Stimulated activated CD4-positive, alpha-beta T cell treated with anti-CD3 and anti-CD28 coated beads, Interleukin-15, amount 100 ng/mL, for 24 hours (primary cell): ENCODE measurements around the gene CDK5RAP1.
"Not testable (repeated sequence)": the region's sequence is repeated elsewhere in the genome, so short reads cannot be mapped to it uniquely, and the experiment has no call there.

Experiments
- DNase-seq: peaks from one replicate; pipeline ENCODE4 v3.0.0-alpha.2; 2020

The CDK5RAP1 gene

DNA sequence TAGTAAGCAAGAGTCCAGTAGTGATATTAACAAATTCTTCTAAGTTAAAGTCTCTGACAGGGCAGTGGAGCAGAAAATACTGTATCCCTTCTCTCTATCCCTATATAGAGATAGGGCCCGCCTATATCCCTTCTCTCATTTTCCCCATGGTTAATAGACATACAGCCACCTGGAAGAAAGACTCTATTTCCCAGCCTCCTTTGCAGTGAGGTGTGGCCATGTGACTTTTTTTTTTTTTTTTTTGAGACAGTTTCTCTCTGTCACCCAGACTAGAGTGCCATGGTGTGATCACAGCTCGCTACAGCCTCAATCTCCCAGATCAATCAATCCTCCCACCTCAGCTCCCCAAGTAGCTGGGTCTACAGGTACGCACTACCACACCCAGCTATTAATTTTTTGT lies 16.7 kb upstream of the CDK5RAP1 start:
- DNase-seq = no peak

DNA sequence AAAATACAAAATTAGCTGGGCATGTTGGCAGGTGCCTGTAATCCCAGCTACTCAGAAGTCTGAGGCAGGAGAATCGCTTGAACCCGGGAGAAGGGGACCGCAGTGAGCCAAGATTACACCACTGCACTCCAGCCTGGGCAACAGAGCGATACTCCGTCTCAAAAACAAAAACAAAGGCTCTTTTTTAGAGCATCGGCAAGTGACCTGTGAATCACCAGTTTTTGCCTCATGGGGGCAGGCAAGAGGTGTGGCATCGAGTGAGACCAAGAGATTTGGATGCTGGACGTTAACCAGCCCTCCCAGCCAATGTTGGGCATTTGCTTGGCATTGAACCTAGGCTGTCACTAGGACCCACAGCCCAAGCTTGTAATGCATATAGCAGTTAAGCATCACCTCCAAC lies 14.6 kb upstream of the CDK5RAP1 start:
- no peak for DNase-seq

DNA sequence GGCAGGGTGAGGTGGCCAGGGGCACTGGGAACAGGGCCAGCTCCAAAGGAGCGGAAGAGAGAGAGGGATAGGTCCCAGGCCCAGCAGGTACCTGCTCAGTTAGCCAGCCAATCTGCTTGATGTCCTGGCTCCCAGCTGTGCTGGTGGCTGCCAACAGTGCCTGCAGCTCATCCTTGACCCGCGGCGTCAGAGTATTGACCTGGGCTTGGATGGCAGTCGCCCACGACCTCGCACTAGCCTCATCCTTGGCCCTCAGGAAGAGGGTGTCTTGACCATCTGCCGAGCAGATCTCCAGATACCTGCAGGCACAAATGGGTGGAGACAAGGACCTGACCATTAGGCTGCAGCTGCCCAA lies 11.1 kb upstream of the CDK5RAP1 start:
- DNase-seq = no peak

DNA sequence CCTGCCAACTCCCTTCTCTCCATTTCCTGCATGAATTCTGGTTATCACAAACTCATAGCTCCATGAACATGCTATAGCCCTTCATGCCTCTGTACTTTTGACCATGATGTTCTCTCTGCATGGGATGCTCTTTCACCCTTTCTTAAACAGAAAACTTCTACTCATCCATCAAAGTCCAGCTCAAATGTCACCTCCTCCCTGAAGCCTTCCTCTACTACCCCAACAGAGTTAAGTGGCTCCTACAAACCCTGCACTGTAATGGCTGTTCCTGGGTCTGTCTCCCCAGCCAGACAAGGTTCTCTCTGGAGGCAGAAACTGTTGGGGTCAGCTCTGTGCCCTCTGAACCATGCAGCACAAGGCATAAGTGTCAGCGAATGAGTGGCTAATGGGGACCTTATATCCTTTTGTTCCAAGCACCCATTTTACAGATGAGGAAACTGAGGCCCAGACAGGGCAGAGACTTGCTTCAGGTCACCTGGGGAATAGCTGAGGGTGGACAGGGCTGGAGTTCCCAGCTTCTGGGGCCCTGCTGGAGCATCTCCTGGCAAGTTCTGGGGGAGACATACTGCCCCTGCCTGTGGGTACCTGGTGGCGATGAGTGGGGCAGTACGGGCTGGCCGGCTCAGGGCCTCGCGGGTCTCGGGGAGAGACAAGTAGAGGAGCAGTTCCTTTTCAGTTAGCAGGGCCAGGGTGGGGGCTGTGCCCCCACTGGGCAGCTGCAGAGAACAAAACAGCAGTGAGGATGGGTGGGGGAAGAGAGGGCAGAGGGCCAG lies 10.6 kb upstream of the CDK5RAP1 start:
- no peak for DNase-seq

DNA sequence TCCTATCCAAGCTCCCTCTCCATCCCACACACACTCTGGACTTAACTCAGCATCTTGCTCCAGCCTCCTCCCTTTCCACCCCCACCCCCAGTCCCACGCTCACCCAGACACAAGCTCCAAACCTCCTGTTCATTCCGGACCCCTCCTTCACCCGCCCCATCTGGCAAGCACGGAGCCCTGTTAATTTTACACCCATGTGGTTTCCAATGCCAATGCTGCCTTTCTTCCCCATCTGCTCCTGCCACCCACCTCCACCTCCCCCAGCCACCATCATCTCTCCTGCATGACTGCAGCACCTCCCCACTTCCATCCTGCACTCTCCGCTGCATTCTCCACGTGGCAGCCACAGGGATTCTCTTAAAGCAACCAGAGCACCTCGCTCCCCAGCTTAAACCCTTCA lies 9.9 kb upstream of the CDK5RAP1 start:
- no peak for DNase-seq

DNA sequence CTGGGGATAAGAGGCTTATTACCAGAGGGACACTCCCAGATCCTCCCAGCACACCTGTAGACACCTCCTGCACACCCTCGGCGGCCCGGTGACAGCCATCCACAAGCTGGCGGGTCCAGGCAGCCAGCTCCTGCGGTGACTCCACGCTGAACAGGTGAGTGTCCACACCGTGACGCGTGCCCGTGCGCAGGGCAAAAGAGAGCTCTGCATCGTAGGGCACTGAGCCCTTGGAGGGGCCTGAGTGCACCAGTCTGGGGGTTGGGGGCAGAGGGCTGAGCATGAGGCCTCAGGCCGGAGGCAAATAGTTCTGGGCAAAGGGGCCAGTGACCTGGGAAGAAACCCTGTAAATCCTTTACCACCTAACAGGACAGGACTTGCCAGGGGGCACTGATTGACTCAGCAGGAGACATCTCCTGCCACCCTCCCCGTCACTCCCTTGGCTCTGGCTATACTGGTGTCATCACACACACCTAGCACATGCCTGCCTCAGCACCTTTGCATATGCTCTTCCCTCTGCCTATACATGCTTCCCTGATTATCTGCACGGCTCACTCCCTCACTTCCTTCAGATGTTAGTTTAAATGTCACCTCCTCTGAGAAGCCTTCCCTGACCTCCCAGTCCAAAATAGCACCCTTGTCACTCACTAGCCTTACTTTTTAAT lies 8.9 kb upstream of the CDK5RAP1 start:
- no peak for DNase-seq

DNA sequence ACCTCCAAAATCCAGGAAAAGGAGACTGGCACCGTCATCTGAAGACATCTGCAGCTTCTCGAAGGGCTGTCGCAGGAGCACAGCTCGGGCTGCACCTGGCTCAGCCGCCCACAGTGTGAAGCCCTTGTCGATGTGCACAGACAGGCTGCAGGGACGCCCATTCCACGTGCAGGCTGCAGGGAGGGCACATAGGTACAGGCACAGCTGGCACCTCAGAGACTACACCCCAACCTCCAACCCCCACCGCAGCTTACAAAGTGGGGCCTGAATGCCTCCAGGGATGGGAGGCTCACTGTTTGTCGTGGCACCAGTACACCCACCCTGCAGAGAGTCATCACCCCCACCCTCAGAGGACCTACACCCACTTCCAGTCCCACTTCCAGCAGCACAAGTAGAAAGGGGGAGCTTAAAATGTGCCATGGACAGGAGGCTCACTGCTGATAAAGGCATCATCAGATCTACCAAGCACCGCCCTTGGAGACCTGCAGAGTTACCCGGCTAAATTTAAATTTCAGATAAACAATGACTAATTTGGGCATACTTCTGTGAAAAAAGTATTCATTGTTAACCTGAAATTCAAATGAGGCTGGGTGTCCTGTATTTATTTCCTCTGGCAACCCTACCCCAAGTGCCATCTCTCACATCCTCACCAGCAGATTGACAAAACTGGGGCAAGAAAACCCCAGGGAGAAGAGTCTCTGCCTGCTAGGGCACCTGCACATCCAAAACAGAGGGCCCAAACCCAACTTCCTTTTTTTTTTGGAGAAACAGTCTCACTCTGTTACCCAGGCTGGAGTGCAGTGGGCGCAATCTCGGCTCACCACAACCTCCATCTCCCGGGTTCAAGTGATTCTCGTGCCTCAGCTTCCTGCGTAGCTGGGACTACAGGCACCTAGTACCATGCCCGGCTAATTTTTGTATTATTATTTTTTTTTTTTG lies 7.7 kb upstream of the CDK5RAP1 start:
- no peak for DNase-seq

DNA sequence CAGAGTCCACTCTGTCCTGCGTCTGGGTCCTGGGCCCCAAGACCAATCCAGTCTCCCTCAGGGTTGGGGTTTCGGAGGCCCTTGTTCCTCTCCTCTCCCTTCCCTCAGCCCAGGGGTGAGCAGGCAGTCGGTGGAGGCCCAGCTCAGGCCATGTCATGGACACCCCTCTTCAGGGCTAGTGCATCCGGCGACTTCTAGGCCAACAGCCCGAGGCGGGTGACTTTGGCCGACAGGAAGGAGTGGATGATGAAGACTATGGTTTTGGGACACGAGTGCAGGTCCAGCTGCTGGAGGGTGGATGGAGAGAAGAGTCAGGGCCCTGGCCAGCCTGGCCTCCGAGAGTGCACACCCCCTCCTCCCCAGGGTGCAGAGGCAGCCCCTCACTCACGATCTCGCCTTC lies 7.0 kb upstream of the CDK5RAP1 start:
- no peak for DNase-seq

DNA sequence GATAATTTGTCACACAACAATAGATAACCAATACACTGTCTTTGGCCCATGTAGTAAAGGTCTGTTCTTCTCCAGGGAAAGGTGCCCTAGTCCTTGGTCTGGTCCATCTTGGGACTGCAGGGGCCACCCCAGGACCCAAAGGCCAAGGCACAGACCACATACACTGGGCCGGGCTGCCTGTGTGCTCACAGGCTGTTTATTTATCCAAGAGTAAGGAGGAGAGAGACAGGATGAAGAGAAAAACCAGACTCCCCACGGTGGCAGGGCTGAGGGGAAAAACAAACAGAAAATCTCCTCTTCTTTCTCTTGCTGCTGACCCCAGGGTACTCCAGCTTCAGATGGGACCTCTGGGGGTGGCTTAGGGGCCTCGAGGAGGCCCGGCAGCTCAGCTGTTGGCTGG lies 6.5 kb upstream of the CDK5RAP1 start:
- no peak for DNase-seq

DNA sequence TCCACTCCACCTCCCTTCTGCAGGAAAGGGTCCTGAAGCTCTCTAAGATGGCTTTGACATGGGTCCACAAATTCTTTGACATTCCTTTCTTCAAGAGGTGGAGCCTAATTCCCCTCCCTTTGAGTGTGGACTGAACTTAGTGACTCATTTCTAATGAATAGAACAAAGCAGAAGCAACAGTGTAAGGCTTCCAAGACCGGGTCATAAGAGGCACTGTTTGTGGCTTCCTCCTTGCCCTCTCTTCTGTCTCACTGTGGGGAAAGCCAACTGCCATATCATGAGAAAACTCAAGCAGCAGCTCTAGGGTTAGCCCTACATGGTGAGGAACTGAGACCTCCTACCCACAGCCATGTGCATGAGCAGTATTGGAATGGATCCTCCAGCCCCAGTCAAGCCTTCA lies 5.9 kb upstream of the CDK5RAP1 start:
- DNase-seq = no peak

DNA sequence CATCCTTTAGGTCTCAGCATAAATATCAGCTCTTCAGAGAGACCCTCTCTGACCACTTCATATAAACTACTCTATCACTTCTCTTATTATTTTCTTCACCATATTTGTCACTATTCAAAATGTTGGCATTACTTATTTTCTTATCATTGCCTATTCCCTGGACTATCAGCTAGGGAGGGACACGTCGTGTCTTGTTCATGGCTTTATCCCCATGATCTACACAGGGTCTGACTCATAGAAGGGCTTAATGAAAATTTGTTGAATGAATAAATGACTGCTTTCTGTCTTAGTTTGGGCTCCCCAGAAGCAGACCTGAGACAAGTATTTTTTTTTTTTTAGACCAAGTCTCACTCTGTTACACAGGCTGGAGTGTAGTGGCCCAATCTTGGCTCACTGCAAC lies 3.0 kb upstream of the CDK5RAP1 start:
- DNase-seq = no peak

DNA sequence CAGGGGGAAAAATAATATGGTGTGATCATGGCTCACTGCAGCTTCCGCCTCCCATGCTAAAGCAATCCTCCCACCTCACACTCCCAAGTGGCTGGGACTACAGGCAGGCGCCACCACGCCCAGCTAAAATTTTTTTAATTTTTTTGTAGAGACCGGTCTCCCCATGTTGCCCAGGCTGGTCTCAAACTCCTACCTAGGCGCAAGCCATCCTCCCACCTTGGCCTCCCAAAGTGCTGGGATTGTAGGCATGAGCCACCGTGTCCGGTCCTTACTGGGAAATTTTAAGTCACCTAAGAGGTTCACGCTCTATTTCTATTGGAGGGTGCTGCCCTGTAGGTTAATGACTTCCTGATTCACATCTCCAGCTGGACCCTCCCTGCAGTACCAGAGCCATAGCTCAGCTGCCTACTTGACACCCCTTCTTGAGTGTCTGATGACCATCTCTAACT lies 626 bp upstream of the CDK5RAP1 start:
- peak; percentile 33 for DNase-seq

DNA sequence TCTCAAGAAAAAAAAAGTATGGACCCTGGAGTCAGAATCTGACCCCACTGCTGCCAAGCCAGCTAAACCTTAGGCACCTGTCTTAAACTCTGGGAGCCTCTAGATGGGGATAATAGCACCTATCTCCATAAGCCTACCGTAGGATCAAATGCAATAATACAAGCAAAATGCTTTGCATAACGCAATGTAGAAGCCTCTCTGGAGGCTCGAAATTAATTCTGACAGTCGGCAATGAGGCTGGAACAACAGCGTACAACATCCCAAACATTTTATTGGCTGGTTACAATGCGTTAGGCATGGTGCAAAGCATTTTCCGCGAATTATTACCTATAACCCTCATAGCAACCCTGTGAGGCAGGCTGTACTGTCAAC lies 521 bp downstream of the CDK5RAP1 start:
- no peak for DNase-seq

DNA sequence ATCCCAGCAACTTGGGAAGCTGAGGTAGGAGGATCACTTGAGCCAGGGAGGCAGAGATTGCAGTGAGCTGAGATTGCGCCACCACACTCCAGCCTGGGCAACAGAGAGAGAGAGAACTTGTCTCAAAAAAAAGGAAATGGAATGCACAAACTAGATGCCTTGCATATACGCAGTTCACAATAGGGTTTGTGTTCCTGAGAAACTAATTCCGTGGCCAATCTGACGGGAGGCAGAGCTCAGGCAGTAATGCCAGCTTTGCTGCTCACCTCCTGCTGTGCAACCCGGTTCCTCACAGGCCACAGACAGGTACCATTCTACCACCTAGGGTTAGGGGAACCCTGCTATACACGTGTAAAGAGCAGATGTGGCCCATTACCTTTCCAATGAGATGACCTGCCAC lies 1.4 kb downstream of the CDK5RAP1 start:
- no peak for DNase-seq

DNA sequence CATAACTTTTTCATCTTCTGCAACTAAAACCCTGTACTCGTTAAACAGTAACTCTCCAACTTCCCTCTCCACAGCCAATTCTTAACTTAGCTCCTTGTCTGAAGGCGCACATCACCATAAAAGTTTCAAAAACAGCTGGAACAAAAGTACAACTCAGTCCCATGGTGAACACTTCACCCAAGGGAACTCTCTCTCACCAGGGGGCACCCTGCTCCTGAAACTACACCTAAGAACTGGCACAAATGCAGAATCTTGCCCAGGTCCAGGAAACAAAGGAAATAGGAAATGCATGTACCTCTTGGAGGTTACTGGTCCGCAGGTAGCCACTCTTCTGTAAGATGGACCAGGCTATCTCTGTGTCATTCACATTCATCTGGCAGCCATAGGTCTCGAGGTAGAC lies 6.6 kb downstream of the CDK5RAP1 start:
- no peak for DNase-seq

DNA sequence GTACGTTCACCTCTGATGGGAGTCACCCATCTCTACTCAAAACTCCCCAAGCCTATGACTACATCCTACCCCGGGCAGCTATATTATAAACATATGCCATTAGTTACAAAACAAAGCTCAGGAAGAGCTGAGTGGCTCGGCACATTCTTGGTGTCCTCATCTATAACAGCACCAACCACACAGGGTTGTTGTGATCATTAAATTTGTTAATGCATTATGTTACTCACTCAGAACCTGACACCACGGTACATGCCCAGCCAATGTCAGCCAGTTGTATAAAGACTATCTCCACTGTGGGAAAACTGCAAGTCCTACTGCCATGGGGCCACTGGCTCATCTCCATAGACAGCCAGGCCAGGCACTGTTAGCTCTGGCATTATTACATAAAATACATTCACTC lies 7.7 kb downstream of the CDK5RAP1 start:
- no peak for DNase-seq

DNA sequence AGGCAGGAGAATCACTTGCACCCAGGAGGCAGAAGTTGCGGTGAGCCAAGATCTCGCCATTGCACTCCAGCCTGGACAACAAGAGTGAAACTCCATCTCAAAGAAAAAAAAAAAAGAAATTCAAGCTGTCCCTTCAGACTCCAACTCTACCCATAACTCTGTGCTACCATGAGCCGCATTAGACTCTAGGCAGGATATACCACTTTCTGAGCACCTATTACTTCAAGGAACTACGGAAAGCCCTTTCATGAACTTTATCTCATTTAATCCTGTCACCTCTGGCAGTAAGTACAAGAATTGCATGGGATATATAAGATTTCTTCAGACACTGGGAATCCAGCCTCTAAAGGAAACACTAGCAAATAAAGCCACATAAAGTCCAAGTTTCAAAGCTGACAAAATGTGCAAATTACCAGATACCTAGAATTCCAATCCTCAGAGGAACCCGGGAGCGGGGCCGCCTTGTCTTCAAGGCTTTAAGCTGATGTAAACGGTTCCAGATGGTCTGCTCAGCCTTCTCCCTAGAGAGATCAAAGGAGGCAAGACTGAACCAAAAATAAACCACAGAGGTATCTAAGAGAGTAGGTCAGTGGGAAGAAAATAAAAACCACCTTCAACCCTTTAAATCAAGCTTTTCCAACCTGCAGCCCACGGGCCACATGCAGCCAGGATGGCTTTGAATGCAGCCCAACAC lies 9.4 kb downstream of the CDK5RAP1 start:
- DNase-seq = no peak

DNA sequence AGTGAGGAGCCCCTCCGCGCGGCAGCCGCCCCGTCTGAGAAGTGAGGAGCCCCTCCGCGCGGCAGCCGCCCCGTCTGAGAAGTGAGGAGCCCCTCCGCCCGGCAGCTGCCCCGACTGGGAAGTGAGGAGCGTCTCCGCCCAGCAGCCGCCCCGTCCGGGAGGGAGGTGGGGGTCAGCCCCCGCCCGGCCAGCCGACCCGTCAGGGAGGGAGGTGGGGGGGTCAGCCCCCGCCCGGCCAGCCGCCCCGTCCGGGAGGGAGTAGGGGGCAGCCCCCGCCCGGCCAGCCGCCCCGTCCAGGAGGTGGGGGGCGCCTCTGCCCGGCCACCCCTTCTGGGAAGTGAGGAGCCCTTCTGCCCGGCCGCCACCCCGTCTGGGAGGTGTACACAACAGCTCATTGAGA lies 12.0 kb downstream of the CDK5RAP1 start:
- not testable (repeated sequence) for DNase-seq

DNA sequence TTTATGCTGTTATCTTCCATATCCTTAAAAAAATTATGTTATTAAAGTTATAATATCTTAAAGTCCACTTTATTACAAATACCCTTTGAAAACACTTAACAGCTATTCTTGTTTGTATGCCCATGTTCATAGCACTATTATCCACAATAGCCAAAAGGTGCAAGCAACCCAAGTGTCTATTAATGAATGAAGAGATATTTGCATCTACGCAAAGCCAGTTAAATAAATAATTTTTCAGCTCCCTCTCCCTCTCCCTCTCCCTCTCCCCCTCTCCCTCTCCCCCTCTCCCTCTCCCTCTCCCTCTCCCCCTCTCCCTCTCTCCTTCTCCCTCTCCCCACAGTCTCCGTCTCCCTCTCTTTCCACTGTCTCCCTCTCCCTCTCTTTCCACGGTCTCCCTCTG lies 13.1 kb downstream of the CDK5RAP1 start:
- no peak for DNase-seq

DNA sequence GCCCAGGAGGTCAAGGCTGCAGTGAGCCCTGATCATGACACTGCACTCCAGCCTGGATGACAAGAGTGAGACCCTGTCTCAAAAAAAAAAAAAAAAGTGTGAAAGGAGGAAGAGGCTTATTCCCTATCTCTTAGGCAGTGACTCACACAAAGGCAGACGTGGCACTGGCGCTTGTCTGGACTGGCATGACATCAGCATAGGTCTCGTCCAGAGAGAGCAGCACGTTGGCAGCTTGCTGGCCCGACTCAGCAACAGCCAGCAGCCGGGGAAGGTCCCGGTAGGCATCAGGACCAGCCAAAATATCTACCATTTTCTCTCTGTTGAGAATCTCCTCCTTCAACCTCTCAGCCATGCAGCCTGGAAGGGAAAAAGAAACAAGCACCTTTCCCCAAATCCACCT lies 14.1 kb downstream of the CDK5RAP1 start:
- no peak for DNase-seq

DNA sequence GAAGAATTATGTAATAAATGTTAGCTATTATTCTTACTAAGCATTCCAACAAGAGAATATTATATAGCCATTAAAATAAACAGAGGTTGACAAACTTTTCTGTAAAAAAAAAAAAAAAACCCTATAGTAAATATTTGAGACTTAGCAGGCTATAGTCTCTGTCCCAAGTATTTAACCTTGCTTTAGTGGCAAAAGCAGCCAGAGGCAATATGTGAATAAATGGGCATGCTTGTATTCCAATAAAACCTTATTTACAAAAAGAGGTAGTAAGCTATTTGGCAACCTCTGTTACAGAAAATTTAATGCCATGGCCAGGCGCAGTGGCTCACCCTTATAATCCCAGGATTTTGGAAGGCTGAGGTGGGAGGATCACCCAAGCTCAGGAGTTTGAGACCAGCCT lies 14.6 kb downstream of the CDK5RAP1 start:
- no peak for DNase-seq

DNA sequence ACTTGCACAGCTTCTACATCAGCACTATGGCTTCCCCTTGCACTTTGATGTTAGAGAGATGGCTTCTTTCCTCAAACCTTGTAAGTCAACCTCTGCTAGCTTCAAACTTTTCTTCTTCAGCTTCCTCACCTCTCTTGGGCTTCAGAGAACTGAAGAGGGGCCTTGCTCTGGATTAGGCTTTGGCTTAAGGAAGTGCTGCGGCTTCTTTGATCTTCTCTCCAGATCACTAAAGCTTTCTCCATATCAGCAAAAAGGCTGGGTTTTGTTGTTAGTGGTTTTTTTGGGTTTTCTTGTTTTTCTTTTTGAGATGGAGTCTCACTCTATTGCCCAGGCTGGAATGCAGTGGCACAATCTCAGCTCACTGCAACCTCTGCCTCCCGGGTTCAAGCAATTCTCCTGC lies 24.0 kb downstream of the CDK5RAP1 start:
- no peak for DNase-seq
